Neural cell (in vitro differentiated cells): ENCODE data around the gene WTIP. TPM values are rescaled to one million over a fixed set of nuclear protein-coding genes. Genes with fewer than 3 reads are reported as not detected.

Experiments used
- H2AFZ ChIP-seq: fragments of 200-600, 300-800 bp; sonication (generic), shearing (Covaris generic); 2 replicates; pipeline ENCODE4 v1.6.0; 2014; ENCODE audit warnings: low read depth, mild to moderate bottlenecking, antibody characterized with exemption, low read length, moderate library complexity
- H3F3A ChIP-seq: fragments of 200-600 bp; shearing (Covaris generic); 2 replicates; pipeline ENCODE4 v1.6.1; 2016; ENCODE audit warnings: mild to moderate bottlenecking, moderate library complexity, mixed read lengths, antibody characterized with exemption, low read length; ENCODE audit not compliant: insufficient read depth, poor library complexity, severe bottlenecking
- H3K27ac ChIP-seq: fragments of 200-600, 300-800 bp; sonication (generic), shearing (Covaris generic); 2 replicates; pipeline ENCODE4 v1.5.1; 2014; ENCODE audit warnings: mild to moderate bottlenecking, low read length, moderate library complexity
- H3K27me3 ChIP-seq: fragments of 300-800, 200-600 bp; sonication (generic), shearing (Covaris generic); 2 replicates; pipeline ENCODE4 v1.6.0; 2014; ENCODE audit warnings: mild to moderate bottlenecking, low read depth, low read length, moderate library complexity; ENCODE audit not compliant: insufficient read depth
- H3K36me3 ChIP-seq: fragments of 300-800, 200-600 bp; sonication (generic), shearing (Covaris generic); 2 replicates; pipeline ENCODE4 v1.5.1; 2014; ENCODE audit warnings: mild to moderate bottlenecking, antibody characterized with exemption, low read length, moderate library complexity; ENCODE audit not compliant: insufficient read depth
- H3K4me2 ChIP-seq: fragments of 300-800, 200-600 bp; sonication (generic), shearing (Covaris generic); 2 replicates; pipeline ENCODE4 v1.6.0; 2014; ENCODE audit warnings: mild to moderate bottlenecking, low read length
- H3K4me3 ChIP-seq: fragments of 300-800, 200-600 bp; sonication (generic), shearing (Covaris generic); 2 replicates; pipeline ENCODE4 v1.5.1; 2014; ENCODE audit warnings: mild to moderate bottlenecking, low read length, moderate library complexity
- H3K79me2 ChIP-seq: fragments of 200-600 bp; shearing (Covaris generic); replicated peaks from 2 replicates; pipeline ENCODE4 v1.6.0; 2014; ENCODE audit warnings: mild to moderate bottlenecking, low read length, moderate library complexity; ENCODE audit not compliant: insufficient read depth
- H3K9ac ChIP-seq: fragments of 300-800, 200-600 bp; sonication (generic), shearing (Covaris generic); 2 replicates; pipeline ENCODE4 v1.6.1; 2016; ENCODE audit warnings: mild to moderate bottlenecking, low read length, mixed read lengths
- H3K9me2 ChIP-seq: fragments of 200-600 bp; shearing (Covaris generic); 2 replicates; pipeline ENCODE4 v1.6.1; 2016; ENCODE audit warnings: mild to moderate bottlenecking, low read length, mixed read lengths; ENCODE audit not compliant: insufficient read depth
- H3K9me3 ChIP-seq: fragments of 200-600, 300-800 bp; sonication (generic), shearing (Covaris generic); 2 replicates; pipeline ENCODE4 v1.6.1; 2016; ENCODE audit warnings: mild to moderate bottlenecking, mixed run types, low read length, moderate library complexity, mixed read lengths
- H4K20me1 ChIP-seq: fragments of 200-600 bp; shearing (Covaris generic); 2 replicates; pipeline ENCODE4 v1.6.1; 2016; ENCODE audit warnings: mild to moderate bottlenecking, mixed run types; ENCODE audit not compliant: insufficient read depth
- CTCF ChIP-seq: fragments of 450-650 bp; IDR thresholded peaks from 2 replicates; pipeline ENCODE4 v1.5.1; 2014; ENCODE audit warnings: antibody characterized with exemption, mild to moderate bottlenecking, moderate library complexity; ENCODE audit not compliant: poor library complexity, severe bottlenecking
- EP300 ChIP-seq: fragments of 450-650 bp; conservative IDR thresholded peaks from 2 replicates; pipeline ENCODE4 v1.6.1; 2014; ENCODE audit warnings: antibody characterized with exemption, mild to moderate bottlenecking, moderate library complexity; ENCODE audit not compliant: poor library complexity, severe bottlenecking
- EZH2 ChIP-seq: fragments of 200-600, 300-800 bp; shearing (Covaris generic), sonication (generic); IDR thresholded peaks from 2 replicates; pipeline ENCODE4 v1.6.1; 2014; ENCODE audit warnings: antibody characterized with exemption, low read length, borderline replicate concordance, mild to moderate bottlenecking; ENCODE audit not compliant: insufficient read depth, poor library complexity, severe bottlenecking
- MXI1 ChIP-seq: fragments of 450-650 bp; conservative IDR thresholded peaks from 2 replicates; pipeline ENCODE4 v1.6.1; 2014; ENCODE audit warnings: antibody characterized with exemption, mild to moderate bottlenecking; ENCODE audit not compliant: poor library complexity, severe bottlenecking
- POLR2AphosphoS5 ChIP-seq: IDR thresholded peaks from 2 replicates; pipeline ENCODE4 v1.6.1; 2012
- RAD21 ChIP-seq: fragments of 450-650 bp; conservative IDR thresholded peaks from 2 replicates; pipeline ENCODE4 v1.6.1; 2014; ENCODE audit warnings: antibody characterized with exemption, mild to moderate bottlenecking, moderate library complexity
- REST ChIP-seq: IDR thresholded peaks from 2 replicates; pipeline ENCODE4 v1.6.1; 2012; ENCODE audit warnings: borderline replicate concordance
- SMC3 ChIP-seq: fragments of 450-650 bp; conservative IDR thresholded peaks from 2 replicates; pipeline ENCODE4 v1.6.1; 2014; ENCODE audit warnings: antibody characterized with exemption, mild to moderate bottlenecking, moderate library complexity; ENCODE audit not compliant: poor library complexity
- TAF1 ChIP-seq: IDR thresholded peaks from 2 replicates; pipeline ENCODE4 v1.6.1; 2012; ENCODE audit warnings: low read depth
- polyA plus RNA-seq: library from polyadenylated mRNA; depleted of rRNA; stranded (reverse); fragments of >200 nt; gene quantifications from 2 replicates; pipeline ENCODE4 v1.2.3, GENCODE V29; 2014

The WTIP gene
- polyA plus RNA-seq, 1 donor from 2014 or later: 9.8 TPM

GRCh38 chr19:34504809-34505291, 23.3 kb downstream of the WTIP start:
- no peak overlapping the region for H3K27ac ChIP-seq
- H3K4me2 ChIP-seq: no peak overlapping the region
- TF ChIP-seq REST: no peak
- TF ChIP-seq EP300: no peak
- no peak for TF ChIP-seq CTCF
- no peak for TF ChIP-seq EZH2
- TF ChIP-seq SMC3: no peak
- TF ChIP-seq POLR2AphosphoS5: no peak
- no peak for TF ChIP-seq MXI1
- no peak for TF ChIP-seq TAF1
- no peak for TF ChIP-seq RAD21
- H3K9ac ChIP-seq: no peak overlapping the region
- no peaks in the 10 kb centered on the region for H3K36me3 ChIP-seq
- no peaks in the 10 kb centered on the region for H3F3A ChIP-seq
- no peaks in the 10 kb centered on the region for H3K9me3 ChIP-seq
- no peaks in the 10 kb centered on the region for H4K20me1 ChIP-seq
- no peak overlapping the region for H2AFZ ChIP-seq
- H3K4me3 ChIP-seq: no peak overlapping the region
- no peaks in the 10 kb centered on the region for H3K9me2 ChIP-seq
- no peaks in the 10 kb centered on the region for H3K79me2 ChIP-seq
- no peaks in the 10 kb centered on the region for H3K27me3 ChIP-seq

GRCh38 chr19:34505321-34506025, 23.9 kb downstream of the WTIP start:
- Histone ChIP-seq H3K27me3 (no peaks in the 10 kb centered on the region), H3K4me3 (no peak overlapping the region), H3F3A (no peaks in the 10 kb centered on the region), H3K79me2 (no peaks in the 10 kb centered on the region), H2AFZ (no peak overlapping the region), H3K36me3 (no peaks in the 10 kb centered on the region), H3K9ac (no peak overlapping the region), H3K27ac (no peak overlapping the region), H3K4me2 (no peak overlapping the region), H4K20me1 (no peaks in the 10 kb centered on the region), H3K9me2 (no peaks in the 10 kb centered on the region), H3K9me3 (no peaks in the 10 kb centered on the region)
- TF ChIP-seq MXI1 (no peak), SMC3 (no peak), RAD21 (no peak), CTCF (no peak), EZH2 (no peak), TAF1 (no peak), EP300 (no peak), REST (no peak), POLR2AphosphoS5 (no peak)
